SK-N-SH (cell line): ENCODE results near the gene SLC34A1. TPM values are rescaled to one million over a fixed set of nuclear protein-coding genes. Genes with fewer than 3 reads are reported as not detected.

Experiments
- CTCF ChIA-PET: fragments of 300-600, 350-600 bp; formaldehyde crosslinking; extraction: SDS; loops from one replicate; lab custom pipeline; 2021; lab: Yijun Ruan, JAX
- POLR2A ChIA-PET: fragments of 350-600 bp; sonication (Branson Sonifier 250); formaldehyde crosslinking; extraction: SDS; loops from one replicate; lab custom pipeline; 2020; ENCODE audit warnings: antibody characterized with exemption, inconsistent platforms; lab: Yijun Ruan, JAX
- DNase-seq: peaks from one replicate; pipeline ENCODE4 v3.0.0; 2012
- H2AFZ ChIP-seq: fragments of 200-600 bp; sonication (generic); 2 replicates; pipeline ENCODE4 v1.8.1; 2016; ENCODE audit warnings: antibody characterized with exemption, mild to moderate bottlenecking, low read depth
- H3F3A ChIP-seq: fragments of 200-600 bp; sonication (generic); replicated peaks from 2 replicates; pipeline ENCODE3; 2016; ENCODE audit warnings: antibody characterized with exemption, mild to moderate bottlenecking; ENCODE audit not compliant: insufficient read depth
- H3K27ac ChIP-seq, 2 experiments: fragments of 200-500 bp in 1 of 2; fragments of 200-600 bp in 1 of 2; sonication (Bioruptor generic) in 1 of 2; sonication (generic), shearing (Covaris generic) in 1 of 2; 2 replicates each; pipeline versions ENCODE4 v1.5.1 to v1.6.1; 2014 to 2016; ENCODE audit warnings: low read depth in 2 of 2, inconsistent platforms in 1 of 2, low read length in 1 of 2, mild to moderate bottlenecking in 1 of 2, mixed read lengths in 1 of 2
- H3K27me3 ChIP-seq: fragments of 200-600 bp; sonication (generic), shearing (Covaris generic); 2 replicates; pipeline ENCODE4 v1.6.1; 2016; ENCODE audit warnings: mixed run types; ENCODE audit not compliant: insufficient read depth
- H3K36me3 ChIP-seq, 2 experiments: fragments of 200-500 bp in 1 of 2; fragments of 200-600 bp in 1 of 2; sonication (Bioruptor generic) in 1 of 2; sonication (generic) in 1 of 2; replicated peaks in 1 of 2; 2 replicates each; pipeline versions ENCODE3 to v1.5.1; 2014 to 2016; ENCODE audit warnings: low read length in 1 of 2, mild to moderate bottlenecking in 1 of 2; ENCODE audit not compliant: insufficient read depth in 2 of 2, control insufficient read depth in 1 of 2
- H3K4me1 ChIP-seq, 2 experiments: fragments of 200-500 bp in 1 of 2; fragments of 200-600 bp in 1 of 2; sonication (Bioruptor generic) in 1 of 2; sonication (generic), shearing (Covaris generic) in 1 of 2; 2 replicates each; pipeline versions ENCODE4 v1.5.1 to v1.6.1; 2014 to 2016; ENCODE audit warnings: low read depth in 1 of 2, low read length in 1 of 2, mixed run types in 1 of 2; ENCODE audit not compliant: insufficient read depth in 2 of 2, control insufficient read depth in 1 of 2
- H3K4me2 ChIP-seq: fragments of 200-600 bp; sonication (generic), shearing (Covaris generic); 2 replicates; pipeline ENCODE4 v1.6.1; 2017; ENCODE audit warnings: mixed run types
- H3K4me3 ChIP-seq, 2 experiments: fragments of 200-500 bp in 1 of 2; fragments of 200-600 bp in 1 of 2; sonication (Bioruptor generic) in 1 of 2; sonication (generic), shearing (Covaris generic) in 1 of 2; 2 replicates each; pipeline versions ENCODE4 v1.5.1 to v1.8.1; 2014 to 2016; ENCODE audit warnings: low read depth in 2 of 2, inconsistent platforms in 1 of 2, low read length in 1 of 2, mild to moderate bottlenecking in 1 of 2, mixed read lengths in 1 of 2, moderate library complexity in 1 of 2
- H3K79me2 ChIP-seq: fragments of 200-600 bp; sonication (generic); 2 replicates; pipeline ENCODE4 v1.8.1; 2017; ENCODE audit warnings: mild to moderate bottlenecking; ENCODE audit not compliant: insufficient read depth
- H3K9ac ChIP-seq: fragments of 200-600 bp; sonication (generic); 2 replicates; pipeline ENCODE4 v1.6.1; 2017; ENCODE audit warnings: mixed run types
- H3K9me2 ChIP-seq: fragments of 200-600 bp; sonication (generic); 2 replicates; pipeline ENCODE4 v1.6.1; 2017; ENCODE audit warnings: mixed run types
- H3K9me3 ChIP-seq: fragments of 200-600 bp; sonication (generic); 2 replicates; pipeline ENCODE4 v1.6.1; 2017; ENCODE audit warnings: mixed run types, mild to moderate bottlenecking, moderate library complexity
- H4K20me1 ChIP-seq: fragments of 200-600 bp; sonication (generic); 2 replicates; pipeline ENCODE4 v1.6.1; 2017; ENCODE audit warnings: mild to moderate bottlenecking, mixed run types; ENCODE audit not compliant: insufficient read depth
- CHD2 ChIP-seq: fragments of 150-350 bp; IDR thresholded peaks from 2 replicates; pipeline ENCODE4 v1.6.1; 2018; ENCODE audit warnings: low read length; ENCODE audit not compliant: partially characterized antibody
- CTCF ChIP-seq: fragments of 200-600 bp; sonication (generic); IDR thresholded peaks from 2 replicates; pipeline ENCODE4 v1.6.1; 2017; ENCODE audit warnings: antibody characterized with exemption, mild to moderate bottlenecking, moderate library complexity
- EP300 ChIP-seq, 2 experiments: IDR thresholded peaks; 2 replicates each; pipeline versions ENCODE4 v1.4.0 to v1.6.1; 2012; ENCODE audit warnings: borderline replicate concordance in 1 of 2, low read depth in 1 of 2, low read length in 1 of 2
- EZH2phosphoT487 ChIP-seq: fragments of 200-600 bp; sonication (generic); IDR thresholded peaks from 2 replicates; pipeline ENCODE4 v1.6.1; 2017; ENCODE audit warnings: low read depth, mixed run types, mild to moderate bottlenecking, antibody characterized with exemption, moderate library complexity, borderline replicate concordance
- FOSL2 ChIP-seq: IDR thresholded peaks from 2 replicates; pipeline ENCODE4 v1.4.0; 2012; ENCODE audit warnings: low read depth, mild to moderate bottlenecking, moderate library complexity, borderline replicate concordance
- FOXM1 ChIP-seq: IDR thresholded peaks from 2 replicates; pipeline ENCODE4 v1.4.0; 2012; ENCODE audit warnings: low read depth, mild to moderate bottlenecking
- GABPA ChIP-seq: IDR thresholded peaks from 2 replicates; pipeline ENCODE4 v1.4.0; 2012; ENCODE audit warnings: low read depth, mild to moderate bottlenecking
- GATA2 ChIP-seq: sonication (generic); formaldehyde crosslinking; IDR thresholded peaks from 2 replicates; pipeline ENCODE4 v1.5.0; 2020; ENCODE audit warnings: mild to moderate bottlenecking, missing genetic modification reagents
- IRF3 ChIP-seq: fragments of 150-350 bp; IDR thresholded peaks from 2 replicates; pipeline ENCODE4 v1.6.1; 2016; ENCODE audit warnings: mild to moderate bottlenecking, low read depth, low read length
- JUND ChIP-seq: IDR thresholded peaks from 2 replicates; pipeline ENCODE4 v1.4.0; 2012
- MAX ChIP-seq: IDR thresholded peaks from 2 replicates; pipeline ENCODE4 v1.4.0; 2012; ENCODE audit warnings: low read depth
- MEF2A ChIP-seq: IDR thresholded peaks from 2 replicates; pipeline ENCODE4 v1.4.0; 2012; ENCODE audit warnings: low read depth, borderline replicate concordance
- MXI1 ChIP-seq: IDR thresholded peaks from 2 replicates; pipeline ENCODE4 v1.6.1; 2012; ENCODE audit warnings: mild to moderate bottlenecking, low read depth, low read length, improper control_type of control experiment
- NRF1 ChIP-seq: IDR thresholded peaks from 2 replicates; pipeline ENCODE4 v1.6.1; 2012; ENCODE audit warnings: low read depth, mild to moderate bottlenecking, low read length
- POLR2AphosphoS5 ChIP-seq: IDR thresholded peaks from 2 replicates; pipeline ENCODE4 v1.6.1; 2012; ENCODE audit warnings: low read depth, low read length
- RCOR1 ChIP-seq: fragments of 150-350 bp; IDR thresholded peaks from 2 replicates; pipeline ENCODE4 v1.6.1; 2017; ENCODE audit warnings: antibody characterized with exemption, low read length
- RFX5 ChIP-seq: IDR thresholded peaks from 2 replicates; pipeline ENCODE4 v1.6.1; 2012; ENCODE audit warnings: mild to moderate bottlenecking, improper control_type of control experiment, low read length
- RXRA ChIP-seq: IDR thresholded peaks from 2 replicates; pipeline ENCODE4 v1.4.0; 2012; ENCODE audit warnings: low read depth, mild to moderate bottlenecking, borderline replicate concordance
- SIN3A ChIP-seq: IDR thresholded peaks from 2 replicates; pipeline ENCODE4 v1.6.1; 2012; ENCODE audit warnings: low read depth, mild to moderate bottlenecking, low read length, moderate library complexity, borderline replicate concordance
- SMC3 ChIP-seq: IDR thresholded peaks from 2 replicates; pipeline ENCODE4 v1.6.1; 2012; ENCODE audit warnings: low read depth, low read length, improper control_type of control experiment
- TAF1 ChIP-seq: IDR thresholded peaks from 2 replicates; pipeline ENCODE4 v1.6.1; 2012; ENCODE audit warnings: low read depth, mild to moderate bottlenecking, low read length, moderate library complexity, borderline replicate concordance
- TCF12 ChIP-seq: IDR thresholded peaks from 2 replicates; pipeline ENCODE4 v1.4.0; 2012
- USF1 ChIP-seq: IDR thresholded peaks from 2 replicates; pipeline ENCODE4 v1.4.0; 2012; ENCODE audit warnings: low read depth, borderline replicate concordance
- USF2 ChIP-seq: fragments of 150-350 bp; IDR thresholded peaks from 2 replicates; pipeline ENCODE4 v1.6.1; 2017; ENCODE audit warnings: antibody characterized with exemption, low read length, low read depth, borderline replicate concordance
- YY1 ChIP-seq: IDR thresholded peaks from 2 replicates; pipeline ENCODE4 v1.4.0; 2012; ENCODE audit warnings: low read depth, mild to moderate bottlenecking
- ZBTB33 ChIP-seq: IDR thresholded peaks from 2 replicates; pipeline ENCODE4 v1.4.0; 2012; ENCODE audit warnings: low read depth, borderline replicate concordance
- WGBS: methylation state at CpG from one replicate; pipeline ENCODE4 v1.1.6; 2017; ENCODE audit warnings: low lambda C conversion rate; 5-methylcytosine and 5-hydroxymethylcytosine counted together
- polyA plus RNA-seq, 3 experiments: library from polyadenylated mRNA; depleted of rRNA; stranded (reverse); fragments of >200 nt; gene quantifications; 2 replicates each; pipeline ENCODE4 v1.2.3, GENCODE V29; 2012

Gene SLC34A1
- polyA plus RNA-seq, 1 of the 3 experiments (the other 2 are of a cell fraction) = 0.03 TPM

- H3K27me3 ChIP-seq = no peaks in the 10 kb centered on the region
- H3K4me2 ChIP-seq = peak within 1 kb of the TSS; percentile 86
- DNase-seq = peak; percentile 95
- H3K36me3 ChIP-seq = peaks cover 5 to 13% of the 10 kb centered on the region in 2 experiments
- ChIA-PET POLR2A (interaction anchor here (0.8 to 6.1 kb wide), 8 partner anchors 9 to 56 kb away, joined by 3 to 46 read pairs (median 4); partner anchors contain the start of gene GRK6), CTCF (interaction anchor here (0.7 to 15.5 kb wide), 13 partner anchors 9 to 143 kb away, joined by 3 to 318 read pairs (median 4); partner anchors contain the start of genes GRK6, PDLIM7, PFN3 and PRELID1)
- H3K79me2 ChIP-seq = peaks cover 27% of the 10 kb centered on the region
- H3F3A ChIP-seq = peaks cover 21% of the 10 kb centered on the region
- H3K27ac ChIP-seq = peak within 1 kb of the TSS; percentile 93 to 96
- 1% methylated on average over 16 of the region's 89 CpGs for WGBS
- H2AFZ ChIP-seq = peak within 1 kb of the TSS; percentile 33; the same call in 1 of the 2 replicates
- H3K9me2 ChIP-seq = no peaks in the 10 kb centered on the region
- H3K9me3 ChIP-seq = no peaks in the 10 kb centered on the region
- H3K4me1 ChIP-seq = peaks cover 23 to 41% of the 10 kb centered on the region in 2 experiments
- peak within 1 kb of the TSS; percentile 69 to 77 for H3K4me3 ChIP-seq
- 0 out of 2 replicates have a peak, but pooled peaks cover 9% of the 10 kb centered on the region for H4K20me1 ChIP-seq
- H3K9ac ChIP-seq = peak within 1 kb of the TSS; percentile 92
- TF ChIP-seq SMC3 (no peak), CTCF (no peak), GABPA (no peak), RFX5 (no peak), TCF12 (no peak), FOSL2 (no peak), SIN3A (no peak), ZBTB33 (no peak), MEF2A (no peak), RXRA (no peak), EZH2phosphoT487 (no peak), POLR2AphosphoS5 (no peak), USF1 (no peak), JUND (no peak), GATA2 (CRISPR knock-in tag) (no peak), EP300 (IDR thresholded peaks at IDR 0.05; ENCODE audit: borderline replicate concordance in 1 of 2, low read depth in 1 of 2, low read length in 1 of 2) (no peak), FOXM1 (no peak), IRF3 (no peak), TAF1 (no peak), NRF1 (peak; percentile 51), CHD2 (no peak), MXI1 (peak; percentile 91), USF2 (no peak), MAX (peak; percentile 52; the same call in 1 of the 2 replicates), RCOR1 (0 out of 2 replicates have a peak, but pooled peaks have one; percentile 31), YY1 (no peak)
Measured at GRCh38 chr5:177446200-177447065, 62.2 kb downstream of the SLC34A1 start, which contains the start of gene PRR7. PRR7 (plus strand) TSS chr5:177446814; CDS start chr5:177455068, 8,254 bp downstream.
